Suprapubic skin (tissue), 4 donors: ENCODE data around the gene INSR. TPM values are rescaled to one million over a fixed set of nuclear protein-coding genes. Genes with fewer than 3 reads are reported as not detected.

Experiments used
- DNase-seq, 2 donors: peaks; one replicate each; pipeline ENCODE4 v3.0.0-alpha.2; 2019; ENCODE audit warnings: low spot score in 2 of 2
- H3K27ac ChIP-seq: fragments of 200-600 bp; sonication (generic); one replicate; pipeline ENCODE4 v1.5.1; 2019
- H3K27me3 ChIP-seq: fragments of 200-600 bp; sonication (generic); one replicate; pipeline ENCODE4 v1.5.1; 2019
- H3K36me3 ChIP-seq: fragments of 200-600 bp; sonication (generic); one replicate; pipeline ENCODE4 v1.5.1; 2019
- H3K4me1 ChIP-seq: fragments of 200-600 bp; sonication (generic); one replicate; pipeline ENCODE4 v1.5.1; 2019
- H3K4me3 ChIP-seq: fragments of 200-600 bp; sonication (generic); one replicate; pipeline ENCODE4 v1.5.1; 2019; ENCODE audit warnings: mild to moderate bottlenecking
- H3K9me3 ChIP-seq: fragments of 200-600 bp; sonication (generic); one replicate; pipeline ENCODE4 v1.5.1; 2019
- CTCF ChIP-seq, 2 donors: fragments of 200-600 bp in 1 of 2; fragments of 450-650 bp in 1 of 2; sonication (generic) in 1 of 2; IDR thresholded peaks; one replicate each; pipeline ENCODE4 v1.5.1; 2016 to 2019; ENCODE audit warnings: antibody characterized with exemption in 2 of 2, mild to moderate bottlenecking in 1 of 2, moderate library complexity in 1 of 2
- EP300 ChIP-seq: sonication (generic); formaldehyde crosslinking; IDR thresholded peaks from one replicate; pipeline ENCODE4 v1.6.1; 2017; ENCODE audit warnings: antibody characterized with exemption
- POLR2A ChIP-seq, 2 donors: fragments of 450-650 bp; IDR thresholded peaks; one replicate each; pipeline ENCODE4 v1.6.1; 2017; ENCODE audit warnings: antibody characterized with exemption in 2 of 2, mild to moderate bottlenecking in 2 of 2, moderate library complexity in 2 of 2
- POLR2AphosphoS5 ChIP-seq, 3 donors: sonication (generic); formaldehyde crosslinking; IDR thresholded peaks; one replicate each; pipeline ENCODE4 v1.6.1; 2017; ENCODE audit warnings: antibody characterized with exemption in 3 of 3
- WGBS: methylation state at CpG from one replicate; pipeline ENCODE4 v1.1.5; 2018; 5-methylcytosine and 5-hydroxymethylcytosine counted together
- total RNA-seq, 4 donors: library from RNA; depleted of rRNA; stranded (reverse); fragments of >200 nt; gene quantifications; one replicate each; pipeline ENCODE4 v1.1.0, GENCODE V29; 2016

Gene INSR
- total RNA-seq, 4 donors from 2014 or later, result 51.5 to 173 (median 77.8) TPM

DNA sequence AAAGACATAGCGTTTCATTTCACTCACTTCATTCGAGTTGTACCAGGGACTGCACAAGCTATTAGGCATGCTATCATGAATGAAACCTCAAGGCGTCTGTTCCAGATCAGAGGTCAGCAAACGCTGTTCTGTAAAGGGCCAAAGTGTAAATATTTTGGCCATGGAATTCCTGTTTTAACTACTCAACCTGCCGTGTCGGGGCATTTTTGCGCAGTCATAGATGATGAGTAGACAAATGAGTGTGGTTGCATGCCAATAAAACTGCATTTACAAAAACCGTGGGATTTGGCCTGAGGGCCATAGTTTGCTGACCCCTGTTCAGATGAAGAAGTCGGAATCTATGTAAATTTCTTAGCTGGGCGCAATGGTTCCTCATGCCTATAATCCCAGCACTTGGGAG, 6.5 kb downstream of the INSR start:
- TF ChIP-seq POLR2A (IDR thresholded peaks at IDR 0.05) (no peak), POLR2AphosphoS5 (IDR thresholded peaks at IDR 0.05) (no peak), EP300 (no peak), CTCF (IDR thresholded peaks at IDR 0.05) (no peak)
- peaks cover 18% of the 10 kb centered on the region for H3K4me1 ChIP-seq
- 80% methylated on average over 10 of the region's 10 CpGs for WGBS
- H3K36me3 ChIP-seq, result no peaks in the 10 kb centered on the region
- H3K9me3 ChIP-seq, result no peaks in the 10 kb centered on the region
- no peak for DNase-seq
- H3K27me3 ChIP-seq, result no peaks in the 10 kb centered on the region
- H3K27ac ChIP-seq, result no peak overlapping the region
- H3K4me3 ChIP-seq, result no peak overlapping the region

DNA sequence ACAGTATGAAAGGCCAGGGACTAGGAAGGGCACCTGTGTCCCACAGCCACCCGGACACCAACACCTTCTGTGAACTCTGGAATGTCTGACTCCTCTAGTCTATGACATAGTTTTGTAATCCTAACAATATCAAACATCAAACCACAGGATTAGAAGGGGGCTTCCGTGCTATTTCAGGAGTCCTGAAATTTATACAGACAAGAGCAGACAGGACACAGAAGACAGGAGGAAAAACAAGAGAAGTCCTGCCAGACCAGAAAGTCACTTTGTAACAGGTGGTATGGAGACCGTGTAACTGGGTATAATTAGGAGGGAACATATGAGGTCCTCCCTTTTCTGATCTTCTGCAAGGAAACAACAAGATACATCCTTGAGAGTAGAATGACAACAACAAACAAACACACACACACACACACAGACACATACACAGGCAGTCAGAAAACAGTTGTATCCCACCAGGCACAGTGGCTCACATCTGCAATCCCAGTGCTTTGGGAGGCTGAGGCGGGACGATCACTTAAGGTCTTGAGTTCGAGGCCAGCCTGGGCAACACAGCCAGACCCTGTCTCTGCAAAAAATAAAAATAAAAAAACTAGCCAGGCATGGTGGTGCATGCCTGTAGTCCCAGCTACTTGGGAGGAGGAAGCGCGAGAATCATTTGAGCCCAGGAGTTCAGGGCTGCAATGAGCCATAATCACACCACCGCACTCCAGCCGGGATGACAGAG, 13.1 kb downstream of the INSR start:
- 79% methylated on average over 10 of the region's 10 CpGs for WGBS
- H3K4me1 ChIP-seq, result no peaks in the 10 kb centered on the region
- no peaks in the 10 kb centered on the region for H3K27me3 ChIP-seq
- H3K27ac ChIP-seq, result no peak overlapping the region
- H3K9me3 ChIP-seq, result no peaks in the 10 kb centered on the region
- no peaks in the 10 kb centered on the region for H3K36me3 ChIP-seq
- no peak overlapping the region for H3K4me3 ChIP-seq
- DNase-seq, result no peak
- TF ChIP-seq EP300 (no peak), POLR2AphosphoS5 (IDR thresholded peaks at IDR 0.05) (no peak), POLR2A (IDR thresholded peaks at IDR 0.05) (no peak), CTCF (IDR thresholded peaks at IDR 0.05) (no peak)

DNA sequence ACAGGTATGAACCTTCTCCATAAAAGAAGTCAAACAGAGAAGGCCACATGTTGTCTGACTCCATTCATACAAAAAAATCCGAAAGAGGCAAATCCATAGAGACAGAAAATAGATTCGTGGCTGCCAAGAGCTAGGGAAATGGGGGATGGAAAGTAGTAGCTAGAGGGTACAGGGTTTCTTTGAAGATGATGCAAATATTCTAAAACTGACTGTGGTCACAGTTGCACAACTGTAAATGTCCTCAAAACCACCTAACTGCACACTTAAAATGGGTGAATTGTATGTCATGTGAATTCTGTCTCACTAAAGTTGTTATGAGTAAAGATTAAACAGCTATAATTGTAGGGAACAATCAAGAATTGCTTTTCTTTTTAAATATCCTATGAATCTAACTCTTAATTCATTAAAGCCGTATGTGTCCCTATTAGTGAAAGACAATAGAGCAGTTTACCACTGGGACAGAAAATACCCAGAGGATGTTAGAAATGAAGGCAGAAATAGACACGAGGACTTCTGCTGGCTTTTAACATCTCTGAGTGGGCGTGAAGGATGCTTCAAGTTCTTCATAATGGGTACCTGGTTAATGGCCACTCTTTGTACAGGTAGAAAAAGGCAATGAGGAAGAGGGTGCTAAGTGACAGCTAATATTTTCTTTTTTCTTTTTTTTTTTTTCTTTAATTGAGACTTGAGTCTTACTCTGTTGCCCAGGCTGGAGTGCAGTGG, 21.2 kb downstream of the INSR start:
- no peaks in the 10 kb centered on the region for H3K27me3 ChIP-seq
- 64% methylated on average over 5 of the region's 5 CpGs for WGBS
- H3K36me3 ChIP-seq, result no peaks in the 10 kb centered on the region
- H3K4me1 ChIP-seq, result peaks cover 6% of the 10 kb centered on the region
- H3K4me3 ChIP-seq, result no peak overlapping the region
- TF ChIP-seq EP300 (no peak), POLR2AphosphoS5 (IDR thresholded peaks at IDR 0.05) (no peak), CTCF (IDR thresholded peaks at IDR 0.05) (no peak), POLR2A (IDR thresholded peaks at IDR 0.05) (no peak)
- no peaks in the 10 kb centered on the region for H3K9me3 ChIP-seq
- no peak for DNase-seq
- H3K27ac ChIP-seq, result no peak overlapping the region

- DNase-seq, result no peak
- H3K4me1 ChIP-seq, result peaks cover 31% of the 10 kb centered on the region
- H3K27ac ChIP-seq, result no peak overlapping the region
- WGBS, result 87% methylated on average over 5 of the region's 5 CpGs
- H3K36me3 ChIP-seq, result peaks cover 9% of the 10 kb centered on the region
- H3K9me3 ChIP-seq, result no peaks in the 10 kb centered on the region
- TF ChIP-seq POLR2A (IDR thresholded peaks at IDR 0.05), result no peak
- no peak for TF ChIP-seq EP300
- TF ChIP-seq POLR2AphosphoS5 (IDR thresholded peaks at IDR 0.05), result no peak
- no peak for TF ChIP-seq CTCF (IDR thresholded peaks at IDR 0.05)
- no peak overlapping the region for H3K4me3 ChIP-seq
- H3K27me3 ChIP-seq, result no peaks in the 10 kb centered on the region
These were observed 25.5 kb downstream of the INSR start for GRCh38 chr19:7268705-7269098.
